WI38 (cell line): ENCODE results near the gene MTMR3.

Source experiments
- H3K4me3 ChIP-seq: 2 replicates; pipeline ENCODE4 v1.5.1; 2011; ENCODE audit warnings: low read depth, mild to moderate bottlenecking, control low read depth, low read length
- CTCF ChIP-seq: IDR thresholded peaks from 2 replicates; pipeline ENCODE4 v1.5.1; 2012; ENCODE audit warnings: low read depth, mild to moderate bottlenecking, control low read depth, low read length

Gene MTMR3

GRCh38 chr22:29903371-29903770 lies 20.4 kb downstream of the MTMR3 start:
- no peak overlapping the region for H3K4me3 ChIP-seq
- no peak for TF ChIP-seq CTCF

- TF ChIP-seq CTCF = no peak
- H3K4me3 ChIP-seq = no peak overlapping the region
Measured at GRCh38 chr22:29904020-29904419, 21.0 kb downstream of the MTMR3 start.

GRCh38 chr22:29907753-29908515 lies 25.0 kb downstream of the MTMR3 start:
- TF ChIP-seq CTCF = no peak
- no peak overlapping the region for H3K4me3 ChIP-seq

GRCh38 chr22:29912141-29912540 lies 29.2 kb downstream of the MTMR3 start:
- TF ChIP-seq CTCF = no peak
- no peak overlapping the region for H3K4me3 ChIP-seq

GRCh38 chr22:29912605-29913398 lies 29.8 kb downstream of the MTMR3 start:
- H3K4me3 ChIP-seq = no peak overlapping the region
- TF ChIP-seq CTCF = no peak

- no peak for TF ChIP-seq CTCF
- no peak overlapping the region for H3K4me3 ChIP-seq
Measured at GRCh38 chr22:29914165-29914564, 31.2 kb downstream of the MTMR3 start.

GRCh38 chr22:29914991-29915533 lies 32.1 kb downstream of the MTMR3 start:
- no peak for TF ChIP-seq CTCF
- H3K4me3 ChIP-seq = no peak overlapping the region
